H1 (cell line): ENCODE results near the gene CSRNP3. TPM values are rescaled to one million over a fixed set of nuclear protein-coding genes. Genes with fewer than 3 reads are reported as not detected.

Experiments
- CTCF ChIA-PET: fragments of 300-600 bp; sonication (Branson Sonifier 250); formaldehyde crosslinking; loops from one replicate; lab custom pipeline; 2021; ENCODE audit not compliant: partially characterized antibody; lab: Charles Lee
- POLR2A ChIA-PET: fragments of 300-600 bp; sonication (Branson Sonifier 250); formaldehyde crosslinking; loops from one replicate; lab custom pipeline; 2021; ENCODE audit warnings: inconsistent platforms; ENCODE audit not compliant: partially characterized antibody; lab: Charles Lee
- DNase-seq, 2 experiments: peaks; one replicate each; pipeline versions ENCODE4 v3.0.0 to v3.0.0-alpha.2; 2010 to 2022; ENCODE audit warnings: low spot score in 2 of 2, low read depth in 1 of 2, mixed read lengths in 1 of 2
- FAIRE-seq: peaks from 2 replicates; lab custom pipeline; 2011; peaks lifted over from hg19 to GRCh38; lab: Jason Lieb, UNC
- H2AFZ ChIP-seq: 2 replicates; pipeline ENCODE4 v1.8.1; 2012; ENCODE audit warnings: low read length, inconsistent platforms
- H2AK5ac ChIP-seq: 2 replicates; pipeline ENCODE4 v1.6.1; 2013; ENCODE audit warnings: low read depth, low read length
- H2BK120ac ChIP-seq: replicated peaks from 2 replicates; pipeline ENCODE3; 2013; ENCODE audit warnings: low read depth, low read length, inconsistent platforms
- H2BK12ac ChIP-seq: 2 replicates; pipeline ENCODE4 v1.6.1; 2013; ENCODE audit warnings: low read depth, low read length
- H2BK15ac ChIP-seq: 2 replicates; pipeline ENCODE4 v1.6.1; 2013; ENCODE audit warnings: low read length
- H2BK20ac ChIP-seq: 2 replicates; pipeline ENCODE4 v1.6.1; 2013; ENCODE audit warnings: low read length
- H2BK5ac ChIP-seq: 2 replicates; pipeline ENCODE4 v1.6.1; 2013; ENCODE audit warnings: low read depth, low read length
- H3K14ac ChIP-seq: 2 replicates; pipeline ENCODE4 v1.6.1; 2013; ENCODE audit warnings: inconsistent platforms; ENCODE audit not compliant: insufficient read length
- H3K18ac ChIP-seq: 2 replicates; pipeline ENCODE4 v1.6.1; 2013; ENCODE audit warnings: low read length; ENCODE audit errors: extremely low read depth
- H3K23ac ChIP-seq: 2 replicates; pipeline ENCODE4 v1.6.1; 2013; ENCODE audit warnings: inconsistent platforms; ENCODE audit not compliant: insufficient read length
- H3K23me2 ChIP-seq: 2 replicates; pipeline ENCODE4 v1.6.1; 2013; ENCODE audit warnings: low read depth, low read length
- H3K27ac ChIP-seq: 2 replicates; pipeline ENCODE4 v1.6.1; 2011; ENCODE audit warnings: low read depth, low read length, inconsistent platforms
- H3K27me3 ChIP-seq, 4 experiments: replicated peaks in 1 of 4; 1 replicate in 1 of 4; 2 replicates in 3 of 4; pipeline versions ENCODE4 v1.6.1 to v1.8.1; 2011 to 2013; ENCODE audit warnings: low read length in 3 of 4, mild to moderate bottlenecking in 3 of 4, inconsistent platforms in 2 of 4, mixed read lengths in 2 of 4, moderate library complexity in 1 of 4; ENCODE audit not compliant: control insufficient read depth in 3 of 4, insufficient read depth in 3 of 4; ENCODE audit errors: extremely low read depth in 1 of 4
- H3K36me3 ChIP-seq, 4 experiments: 2 replicates each; pipeline versions ENCODE4 v1.6.1 to v1.8.1; 2011 to 2013; ENCODE audit warnings: mild to moderate bottlenecking in 4 of 4, low read length in 3 of 4, moderate library complexity in 2 of 4, control low read depth in 1 of 4, inconsistent platforms in 1 of 4; ENCODE audit not compliant: insufficient read depth in 4 of 4, control insufficient read depth in 2 of 4
- H3K4ac ChIP-seq: replicated peaks from 2 replicates; pipeline ENCODE3; 2013; ENCODE audit warnings: low read length, low read depth, mixed read lengths, inconsistent platforms; ENCODE audit not compliant: insufficient read length
- H3K4me1 ChIP-seq, 4 experiments: replicated peaks in 1 of 4; 1 replicate in 1 of 4; 2 replicates in 3 of 4; pipeline versions ENCODE4 v1.6.1 to v1.8.1; 2011 to 2013; ENCODE audit warnings: low read length in 3 of 4, inconsistent platforms in 2 of 4, mixed read lengths in 1 of 4; ENCODE audit not compliant: insufficient read depth in 4 of 4, control insufficient read depth in 3 of 4
- H3K4me2 ChIP-seq, 2 experiments: 2 replicates each; pipeline versions ENCODE4 v1.6.1 to v1.8.1; 2011 to 2013; ENCODE audit warnings: low read depth in 2 of 2, low read length in 2 of 2, control low read depth in 1 of 2, inconsistent platforms in 1 of 2, mild to moderate bottlenecking in 1 of 2; ENCODE audit not compliant: insufficient read depth in 1 of 2
- H3K4me3 ChIP-seq, 4 experiments: fragments of 200-600, 300-600 bp in 1 of 4; sonication (generic), shearing (Covaris generic), sonication (Bioruptor Twin) in 1 of 4; 2 replicates each; pipeline versions ENCODE4 v1.5.1 to v1.8.1; 2011 to 2016; ENCODE audit warnings: low read length in 4 of 4, low read depth in 3 of 4, control low read depth in 2 of 4, inconsistent platforms in 2 of 4, mild to moderate bottlenecking in 2 of 4, mixed read lengths in 1 of 4, moderate library complexity in 1 of 4; ENCODE audit not compliant: insufficient read depth in 2 of 4; ENCODE audit errors: extremely low read depth in 1 of 4
- H3K56ac ChIP-seq: replicated peaks from 2 replicates; pipeline ENCODE3; 2013; ENCODE audit warnings: low read depth, mild to moderate bottlenecking, mixed read lengths, low read length, inconsistent platforms; ENCODE audit not compliant: insufficient read length
- H3K79me1 ChIP-seq: 2 replicates; pipeline ENCODE4 v1.6.1; 2013; ENCODE audit warnings: low read depth, low read length, control low read depth
- H3K79me2 ChIP-seq, 2 experiments: 2 replicates each; pipeline versions ENCODE4 v1.6.1 to v1.8.1; 2012 to 2013; ENCODE audit warnings: low read length in 2 of 2, mild to moderate bottlenecking in 2 of 2, inconsistent platforms in 1 of 2; ENCODE audit not compliant: insufficient read depth in 2 of 2, control insufficient read depth in 1 of 2
- H3K9ac ChIP-seq, 4 experiments: replicated peaks in 1 of 4; 1 replicate in 1 of 4; 2 replicates in 3 of 4; pipeline versions ENCODE4 v1.6.1 to v1.8.1; 2011 to 2013; ENCODE audit warnings: low read depth in 3 of 4, low read length in 3 of 4, control low read depth in 2 of 4, mild to moderate bottlenecking in 2 of 4, moderate library complexity in 2 of 4, inconsistent platforms in 1 of 4; ENCODE audit errors: extremely low read depth in 1 of 4
- H3K9me3 ChIP-seq, 2 experiments: 2 replicates each; pipeline versions ENCODE4 v1.6.1 to v1.8.1; 2012 to 2013; ENCODE audit warnings: mild to moderate bottlenecking in 2 of 2, moderate library complexity in 2 of 2, control low read depth in 1 of 2, inconsistent platforms in 1 of 2, low read depth in 1 of 2, low read length in 1 of 2, mixed read lengths in 1 of 2; ENCODE audit not compliant: insufficient read depth in 2 of 2
- H4K20me1 ChIP-seq, 2 experiments: replicated peaks in 1 of 2; 2 replicates each; pipeline versions ENCODE3 to v1.8.1; 2011 to 2013; ENCODE audit warnings: inconsistent platforms in 2 of 2, low read length in 2 of 2, mild to moderate bottlenecking in 1 of 2; ENCODE audit not compliant: insufficient read depth in 2 of 2, control insufficient read depth in 1 of 2
- H4K5ac ChIP-seq: 2 replicates; pipeline ENCODE4 v1.6.1; 2013; ENCODE audit warnings: low read length, low read depth, mixed read lengths, inconsistent platforms; ENCODE audit not compliant: insufficient read length
- H4K8ac ChIP-seq: 2 replicates; pipeline ENCODE4 v1.8.0; 2013; ENCODE audit warnings: mild to moderate bottlenecking, moderate library complexity, low read length, inconsistent platforms; ENCODE audit not compliant: insufficient read depth; ENCODE audit errors: extremely low read depth
- H4K91ac ChIP-seq: replicated peaks from 2 replicates; pipeline ENCODE3; 2013; ENCODE audit warnings: low read length, mixed read lengths, inconsistent platforms; ENCODE audit not compliant: insufficient read length
- CBX8 ChIP-seq: fragments of 300-800, 300-1000 bp; sonication (generic); IDR thresholded peaks from 2 replicates; pipeline ENCODE4 v1.7.1; 2016; ENCODE audit warnings: low read depth, low read length, borderline replicate concordance
- HDAC2 ChIP-seq, 2 experiments: fragments of 300-600 bp in 1 of 2; sonication (generic) in 1 of 2; IDR thresholded peaks; 2 replicates each; pipeline ENCODE4 v1.6.1; 2011 to 2012; ENCODE audit warnings: low read depth in 2 of 2, low read length in 2 of 2, mild to moderate bottlenecking in 2 of 2, moderate library complexity in 2 of 2, borderline replicate concordance in 1 of 2, inconsistent platforms in 1 of 2
- KDM1A ChIP-seq: fragments of 200-600, 300-600 bp; sonication (generic); IDR thresholded peaks from 2 replicates; pipeline ENCODE4 v1.7.1; 2016; ENCODE audit warnings: mild to moderate bottlenecking, low read length, borderline replicate concordance
- MAFK ChIP-seq: IDR thresholded peaks from 2 replicates; pipeline ENCODE4 v1.6.1; 2012; ENCODE audit warnings: low read depth, mild to moderate bottlenecking, improper control_type of control experiment, low read length
- RBBP5 ChIP-seq: IDR thresholded peaks from 2 replicates; pipeline ENCODE4 v1.7.1; 2012; ENCODE audit warnings: low read depth, mild to moderate bottlenecking, inconsistent platforms, low read length, moderate library complexity, borderline replicate concordance
- SIN3A ChIP-seq, 2 experiments: IDR thresholded peaks in 1 of 2; conservative IDR thresholded peaks in 1 of 2; 2 replicates each; pipeline ENCODE4 v1.6.1; 2011 to 2012; ENCODE audit warnings: low read length in 2 of 2, improper control_type of control experiment in 1 of 2, low read depth in 1 of 2, mild to moderate bottlenecking in 1 of 2
- TAF1 ChIP-seq: IDR thresholded peaks from 2 replicates; pipeline ENCODE4 v1.6.1; 2011; ENCODE audit warnings: mild to moderate bottlenecking, low read depth, low read length
- TEAD4 ChIP-seq: IDR thresholded peaks from 2 replicates; pipeline ENCODE4 v1.6.1; 2012; ENCODE audit warnings: low read depth, low read length, inconsistent platforms, mixed read lengths
- WGBS, 2 experiments: shearing (Covaris generic) in 1 of 2; methylation state at CpG; one replicate each; pipeline versions ENCODE4 v1.1.6 to v1.1.7; 2013 to 2015; ENCODE audit warnings: low lambda C conversion rate in 2 of 2, mixed read lengths in 2 of 2, inconsistent platforms in 1 of 2, low coverage in 1 of 2, missing lambda C conversion rate in 1 of 2; ENCODE audit not compliant: insufficient replicate concordance in 2 of 2, insufficient coverage in 1 of 2, insufficient read length in 1 of 2; ENCODE audit errors: extremely low coverage in 1 of 2, missing lambda C conversion rate in 1 of 2; 5-methylcytosine and 5-hydroxymethylcytosine counted together
- polyA plus RNA-seq, 7 experiments: library from polyadenylated mRNA; depleted of rRNA in 3 of 7; stranded (reverse) in 5 of 7; unstranded in 2 of 7; fragments of >200 nt in 5 of 7; fragments of 200-250 nt in 2 of 7; gene quantifications; 1 replicate in 5 of 7; 2 replicates in 1 of 7; 4 replicates in 1 of 7; pipeline versions ENCODE4 v1.2.1 to v1.2.3, GENCODE V29; 2011 to 2013; ENCODE audit warnings: missing spikeins in 2 of 7, mixed read lengths in 2 of 7
- total RNA-seq: library from RNA; stranded (reverse); fragmentation: NEBNext Ultra II Directional; extraction: Animal tissue kit (Norgen Biotek cat#: 25700); gene quantifications from 2 replicates; pipeline ENCODE4 v1.2.1, GENCODE V29; 2021

The CSRNP3 gene
- total and polyA plus RNA-seq, 2 of the 8 experiments (the other 6 are each of a cell fraction or from before 2014, with no cell fraction given): 1.3 to 6.5 TPM

GRCh38 chr2:165651233-165651632, 181.7 kb downstream of the CSRNP3 start:
- no peak overlapping the region for H2BK120ac ChIP-seq
- H3K4me2 ChIP-seq: no peak overlapping the region
- H4K91ac ChIP-seq: no peak overlapping the region
- H3K27me3 ChIP-seq: no peaks in the 10 kb centered on the region
- no peak overlapping the region for H2AFZ ChIP-seq
- H3K36me3 ChIP-seq: no peaks in the 10 kb centered on the region
- no peak overlapping the region for H3K14ac ChIP-seq
- H3K23me2 ChIP-seq: no peaks in the 10 kb centered on the region
- H3K18ac ChIP-seq: no peak overlapping the region
- H2BK20ac ChIP-seq: no peak overlapping the region
- H3K4me3 ChIP-seq: no peak overlapping the region
- DNase-seq (no peak), FAIRE-seq (no peak)
- TF ChIP-seq KDM1A (no peak), MAFK (no peak), SIN3A (conservative IDR thresholded peaks at IDR 0.05 in 1 of 2, IDR thresholded peaks at IDR 0.05 in 1 of 2; ENCODE audit: low read depth in 1 of 2, low read length in 2 of 2) (no peak), CBX8 (no peak), RBBP5 (no peak), HDAC2 (IDR thresholded peaks at IDR 0.05; ENCODE audit: borderline replicate concordance in 1 of 2, low read depth in 2 of 2, low read length in 2 of 2) (no peak), TEAD4 (no peak), TAF1 (no peak)
- H2BK12ac ChIP-seq: no peak overlapping the region
- no peaks in the 10 kb centered on the region for H3K79me2 ChIP-seq
- H3K27ac ChIP-seq: no peak overlapping the region
- no peak overlapping the region for H2BK15ac ChIP-seq
- no peaks in the 10 kb centered on the region for H3K79me1 ChIP-seq
- no peak overlapping the region for H3K56ac ChIP-seq
- no peak overlapping the region for H4K5ac ChIP-seq
- no peak overlapping the region; a peak in 1 of 7 replicates for H3K9ac ChIP-seq
- no peak overlapping the region for H2AK5ac ChIP-seq
- no peak overlapping the region for H2BK5ac ChIP-seq
- ChIA-PET CTCF (interaction anchor here (0.7 to 2.1 kb wide), 3 partner anchors 13 to 245 kb away, joined by 3 to 5 read pairs (median 4); no protein-coding TSS in a partner anchor), POLR2A (interaction anchor here (0.7 to 1.6 kb wide), 2 partner anchors 11 to 50 kb away, joined by 3 to 4 read pairs; no protein-coding TSS in a partner anchor)
- no peaks in the 10 kb centered on the region for H4K20me1 ChIP-seq
- no peak overlapping the region for H4K8ac ChIP-seq
- no peaks in the 10 kb centered on the region for H3K4me1 ChIP-seq
- H3K23ac ChIP-seq: no peak overlapping the region
- no peak overlapping the region for H3K4ac ChIP-seq
- no peaks in the 10 kb centered on the region for H3K9me3 ChIP-seq
- WGBS, 2 experiments: 89% methylated on average over 2 of the region's 2 CpGs; no CpG with 5 or more reads in 1 of the 2 experiments
